NK-92 (cell line): ENCODE data around the gene KLHL33.
"Not testable (repeated sequence)": the region's sequence is repeated elsewhere in the genome, so short reads cannot be mapped to it uniquely, and the experiment has no call there.

Experiments
- DNase-seq: peaks from one replicate; lab custom pipeline; 2025; ENCODE audit not compliant: unreplicated experiment; lab: John Stamatoyannopoulos, UW

KLHL33 gene

GRCh38 chr14:20454516-20455354 is 18.8 kb upstream of the KLHL33 start, which contains the start of the genes APEX1 and OSGEP:
APEX1 (plus strand) TSS chr14:20455226; CDS start chr14:20455646, 420 bp downstream.
OSGEP (minus strand) TSS chr14:20454812; CDS start chr14:20454683, 129 bp downstream.
- DNase-seq = peak; percentile 88

GRCh38 chr14:20452831-20453230 is 16.9 kb upstream of the KLHL33 start:
- DNase-seq = not testable (repeated sequence)

GRCh38 chr14:20446889-20447288 is 10.9 kb upstream of the KLHL33 start:
- no peak for DNase-seq

GRCh38 chr14:20443650-20444049 is 7.7 kb upstream of the KLHL33 start:
- not testable (repeated sequence) for DNase-seq

GRCh38 chr14:20441461-20441860 is 5.5 kb upstream of the KLHL33 start:
- DNase-seq = no peak

GRCh38 chr14:20440882-20441281 is 4.9 kb upstream of the KLHL33 start:
- no peak for DNase-seq

GRCh38 chr14:20440465-20440864 is 4.5 kb upstream of the KLHL33 start:
- no peak for DNase-seq

- no peak for DNase-seq
These were observed 2.7 kb upstream of the KLHL33 start for GRCh38 chr14:20438664-20439063.

- no peak for DNase-seq
These were observed 393 bp upstream of the KLHL33 start for GRCh38 chr14:20436363-20436755.

GRCh38 chr14:20434701-20435581 is 1.0 kb downstream of the KLHL33 start:
- no peak for DNase-seq

GRCh38 chr14:20429801-20430669 is 5.9 kb downstream of the KLHL33 start:
- DNase-seq = no peak

GRCh38 chr14:20428802-20429201 is 7.2 kb downstream of the KLHL33 start:
- DNase-seq = no peak

GRCh38 chr14:20428010-20428365 is 8.0 kb downstream of the KLHL33 start:
- DNase-seq = no peak

GRCh38 chr14:20427231-20428009 is 8.5 kb downstream of the KLHL33 start:
- DNase-seq = no peak

- DNase-seq = no peak
These were observed 11.1 kb downstream of the KLHL33 start for GRCh38 chr14:20424851-20425250.

GRCh38 chr14:20422886-20423285 is 13.1 kb downstream of the KLHL33 start:
- DNase-seq = no peak

GRCh38 chr14:20421267-20421666 is 14.7 kb downstream of the KLHL33 start:
- no peak for DNase-seq

GRCh38 chr14:20419419-20419818 is 16.5 kb downstream of the KLHL33 start:
- no peak for DNase-seq

GRCh38 chr14:20418501-20418909 is 17.5 kb downstream of the KLHL33 start:
- DNase-seq = no peak
